Measurements from ENCODE around the gene UMPS. TPM values are rescaled to one million over a fixed set of nuclear protein-coding genes. Genes with fewer than 3 reads are reported as not detected.
"Not testable (repeated sequence)": the region's sequence is repeated elsewhere in the genome, so short reads cannot be mapped to it uniquely, and the experiment has no call there.

UMPS gene
- total RNA-seq, 6 donors from 2014 or later: 5.0 to 26.2 (median 23.7) TPM

DNA sequence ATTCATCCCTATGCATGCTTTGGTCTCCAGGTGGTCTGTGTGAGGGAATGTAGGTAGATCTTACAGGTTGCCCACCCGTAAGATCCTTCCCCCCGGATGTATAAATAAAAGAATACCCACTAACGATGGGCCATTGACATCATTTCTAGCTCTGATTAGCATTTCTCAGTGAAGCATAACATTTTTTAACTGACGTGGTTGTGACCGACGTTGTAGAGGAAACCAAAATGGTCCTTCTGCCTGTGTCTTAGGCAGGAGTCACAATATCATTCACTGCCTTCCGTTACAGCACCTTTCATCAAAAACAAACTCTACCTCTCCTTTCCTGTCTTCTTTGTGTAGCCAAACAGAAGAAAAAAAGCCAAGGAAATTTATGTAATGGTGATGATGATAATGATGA lies 27.3 kb upstream of the UMPS start:
- Histone ChIP-seq H3K27me3 (no peaks in the 10 kb centered on the region), H3K27ac (no peak overlapping the region), H3K36me3 (no peaks in the 10 kb centered on the region), H3K4me3 (no peak overlapping the region), H3K9me3 (no peaks in the 10 kb centered on the region), H3K4me1 (no peaks in the 10 kb centered on the region)
- WGBS, 2 donors: 80 to 88% methylated on average over 7 of the region's 7 CpGs
- DNase-seq: no peak
- no peak for TF ChIP-seq POLR2A (IDR thresholded peaks at IDR 0.05)
- no peak for TF ChIP-seq EP300 (IDR thresholded peaks at IDR 0.05)
- no peak for TF ChIP-seq POLR2AphosphoS5 (IDR thresholded peaks at IDR 0.05)
- TF ChIP-seq, protein P1, sequence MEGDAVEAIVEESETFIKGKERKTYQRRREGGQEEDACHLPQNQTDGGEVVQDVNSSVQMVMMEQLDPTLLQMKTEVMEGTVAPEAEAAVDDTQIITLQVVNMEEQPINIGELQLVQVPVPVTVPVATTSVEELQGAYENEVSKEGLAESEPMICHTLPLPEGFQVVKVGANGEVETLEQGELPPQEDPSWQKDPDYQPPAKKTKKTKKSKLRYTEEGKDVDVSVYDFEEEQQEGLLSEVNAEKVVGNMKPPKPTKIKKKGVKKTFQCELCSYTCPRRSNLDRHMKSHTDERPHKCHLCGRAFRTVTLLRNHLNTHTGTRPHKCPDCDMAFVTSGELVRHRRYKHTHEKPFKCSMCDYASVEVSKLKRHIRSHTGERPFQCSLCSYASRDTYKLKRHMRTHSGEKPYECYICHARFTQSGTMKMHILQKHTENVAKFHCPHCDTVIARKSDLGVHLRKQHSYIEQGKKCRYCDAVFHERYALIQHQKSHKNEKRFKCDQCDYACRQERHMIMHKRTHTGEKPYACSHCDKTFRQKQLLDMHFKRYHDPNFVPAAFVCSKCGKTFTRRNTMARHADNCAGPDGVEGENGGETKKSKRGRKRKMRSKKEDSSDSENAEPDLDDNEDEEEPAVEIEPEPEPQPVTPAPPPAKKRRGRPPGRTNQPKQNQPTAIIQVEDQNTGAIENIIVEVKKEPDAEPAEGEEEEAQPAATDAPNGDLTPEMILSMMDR (IDR thresholded peaks at IDR 0.05): no peak
- no peak for ATAC-seq (ENCODE audit: low FRiP score in 2 of 2)

DNA sequence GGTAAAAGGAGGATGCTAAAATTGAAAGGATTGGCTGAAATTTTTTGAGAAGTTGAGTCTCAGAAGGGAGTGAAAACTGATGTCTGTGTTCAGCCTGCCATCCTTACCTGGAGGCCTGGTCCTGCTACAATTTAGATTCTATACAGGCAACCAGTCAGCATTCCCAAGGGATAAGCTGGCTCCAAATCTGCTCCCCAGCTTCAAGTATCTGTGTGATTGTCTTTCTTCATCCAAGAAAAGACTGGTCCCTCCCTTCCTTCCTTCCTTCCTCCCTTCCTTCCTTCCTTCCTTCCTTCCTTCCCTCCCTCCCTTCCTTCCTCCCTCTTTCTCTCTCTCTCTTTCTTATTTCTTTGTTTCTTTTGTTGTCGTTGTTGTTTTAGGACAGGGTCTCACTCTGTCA lies 24.7 kb upstream of the UMPS start:
- Histone ChIP-seq H3K27me3 (no peaks in the 10 kb centered on the region), H3K27ac (no peak overlapping the region), H3K4me3 (no peak overlapping the region), H3K9me3 (no peaks in the 10 kb centered on the region), H3K36me3 (no peaks in the 10 kb centered on the region), H3K4me1 (no peaks in the 10 kb centered on the region)
- no peak for DNase-seq
- WGBS, 2 donors: 63% methylated on average over 1 of the region's 1 CpG
- TF ChIP-seq, protein P1 (IDR thresholded peaks at IDR 0.05): no peak
- TF ChIP-seq EP300 (IDR thresholded peaks at IDR 0.05) (no peak), POLR2A (IDR thresholded peaks at IDR 0.05) (no peak), POLR2AphosphoS5 (IDR thresholded peaks at IDR 0.05) (no peak)
- no peak for ATAC-seq (ENCODE audit: low FRiP score in 2 of 2)

DNA sequence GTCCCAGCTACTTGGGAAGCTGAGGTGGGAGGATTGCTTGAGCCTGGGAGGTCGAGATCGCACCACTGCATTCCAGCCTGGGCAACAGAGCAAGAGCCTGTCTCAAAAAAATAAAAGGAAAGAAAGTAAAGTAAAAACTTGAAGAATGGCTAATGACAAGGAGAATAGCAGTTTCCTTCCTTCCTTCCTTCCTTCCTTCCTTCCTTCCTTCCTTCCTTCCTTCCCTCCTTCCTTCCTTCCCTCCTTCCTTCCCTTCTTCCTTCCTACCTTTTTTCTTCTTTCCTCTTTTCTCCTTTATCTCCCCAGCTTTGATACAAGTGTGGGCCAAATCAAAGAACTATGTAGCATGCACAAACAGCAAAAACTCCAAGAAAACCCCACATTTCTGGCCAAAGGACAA lies 23.0 kb upstream of the UMPS start:
- H3K9me3 ChIP-seq; H3K27ac ChIP-seq; ATAC-seq (ENCODE audit: low FRiP score in 2 of 2); DNase-seq; H3K4me1 ChIP-seq; H3K27me3 ChIP-seq; H3K36me3 ChIP-seq; H3K4me3 ChIP-seq: not testable (repeated sequence)
- WGBS, 2 donors: 86 to 92% methylated on average over 2 of the region's 2 CpGs

DNA sequence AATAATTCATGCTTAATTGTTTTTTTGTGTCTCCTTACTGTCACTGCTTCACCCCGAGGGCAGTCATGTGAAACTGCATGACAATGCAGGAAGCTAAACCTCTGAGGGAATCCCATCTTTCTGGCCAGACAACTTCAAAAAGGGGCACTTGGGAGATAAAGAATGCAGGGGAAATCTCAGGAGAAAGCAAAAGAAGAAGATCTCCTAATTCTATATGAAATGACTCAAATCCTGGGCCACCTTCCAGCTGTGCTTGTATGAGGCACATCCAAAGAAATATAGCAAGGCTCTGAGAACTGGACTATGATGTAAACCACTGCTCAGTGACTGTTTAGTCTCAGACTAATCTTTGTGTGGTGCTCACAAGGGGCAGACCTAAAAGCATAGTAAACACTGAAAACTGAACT lies 22.6 kb upstream of the UMPS start:
- TF ChIP-seq EP300 (IDR thresholded peaks at IDR 0.05) (no peak), POLR2AphosphoS5 (IDR thresholded peaks at IDR 0.05) (no peak), POLR2A (IDR thresholded peaks at IDR 0.05) (no peak)
- TF ChIP-seq, protein P1 (IDR thresholded peaks at IDR 0.05): no peak
- 54 to 56% methylated on average over 1 of the region's 1 CpG for WGBS, 2 donors
- H3K27me3 ChIP-seq: no peaks in the 10 kb centered on the region
- DNase-seq (no peak), ATAC-seq (ENCODE audit: low FRiP score in 2 of 2) (no peak)
- no peak overlapping the region for H3K27ac ChIP-seq
- no peaks in the 10 kb centered on the region for H3K36me3 ChIP-seq
- H3K9me3 ChIP-seq: no peaks in the 10 kb centered on the region
- no peaks in the 10 kb centered on the region for H3K4me1 ChIP-seq
- H3K4me3 ChIP-seq: no peak overlapping the region

DNA sequence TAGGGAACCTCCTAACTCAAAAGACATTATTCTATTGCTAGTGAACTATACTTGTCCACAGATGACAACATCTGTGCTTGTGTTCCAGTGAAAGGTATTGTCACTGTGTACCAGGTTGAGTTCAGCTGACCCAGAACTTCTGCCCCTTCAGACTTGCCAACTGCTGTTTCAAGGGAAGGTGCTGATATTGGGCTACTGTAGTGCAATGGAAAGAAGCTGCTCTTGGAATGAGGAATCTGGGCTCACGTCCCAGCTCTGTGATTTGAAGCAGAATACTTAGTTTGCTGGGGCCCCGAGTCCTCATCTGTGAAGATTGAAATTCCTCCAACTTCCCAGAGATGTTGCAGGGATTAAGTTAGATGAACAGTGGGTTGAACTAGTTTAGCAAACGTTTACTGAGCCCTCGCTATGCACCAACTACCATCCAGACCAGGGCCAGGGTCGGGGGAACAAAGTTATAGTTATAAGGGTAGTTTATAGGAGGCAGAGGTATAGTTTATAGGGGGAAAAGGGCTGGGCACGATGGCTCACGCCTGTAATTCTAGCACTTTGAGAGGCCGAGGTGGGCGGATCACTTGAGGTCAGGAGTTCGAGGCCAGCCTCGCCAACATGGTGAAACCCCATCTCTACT lies 15.9 kb upstream of the UMPS start:
- Histone ChIP-seq H3K36me3 (peaks cover 0 to 8% (median 0%) of the 10 kb centered on the region in 4 donors), H3K4me1 (no peaks in the 10 kb centered on the region), H3K9me3 (no peaks in the 10 kb centered on the region), H3K27ac (no peak overlapping the region), H3K4me3 (no peak overlapping the region), H3K27me3 (no peaks in the 10 kb centered on the region)
- no peak for DNase-seq
- WGBS, 2 donors: 55 to 88% methylated on average over 11 of the region's 11 CpGs
- no peak for ATAC-seq (ENCODE audit: low FRiP score in 2 of 2)
- TF ChIP-seq EP300 (IDR thresholded peaks at IDR 0.05) (no peak), POLR2AphosphoS5 (IDR thresholded peaks at IDR 0.05) (no peak), POLR2A (IDR thresholded peaks at IDR 0.05) (no peak)
- TF ChIP-seq, protein P1 (IDR thresholded peaks at IDR 0.05): no peak
